Duodenal mucosa (tissue), 2 donors: ENCODE results near the gene IL34.

Experiments used
- H3K27ac ChIP-seq: one replicate; pipeline ENCODE4 v1.7.0; 2013; ENCODE audit warnings: low read depth, low read length
- H3K27me3 ChIP-seq, 2 donors: one replicate each; pipeline ENCODE4 v1.7.0; 2013; ENCODE audit warnings: low read length in 2 of 2, control low read depth in 1 of 2; ENCODE audit not compliant: insufficient read depth in 2 of 2, control insufficient read depth in 1 of 2
- H3K36me3 ChIP-seq, 2 donors: one replicate each; pipeline ENCODE4 v1.7.0; 2013; ENCODE audit warnings: low read length in 2 of 2, control low read depth in 1 of 2; ENCODE audit not compliant: insufficient read depth in 2 of 2, control insufficient read depth in 1 of 2
- H3K4me1 ChIP-seq, 2 donors: one replicate each; pipeline ENCODE4 v1.7.0; 2013; ENCODE audit warnings: low read length in 2 of 2, control low read depth in 1 of 2; ENCODE audit not compliant: insufficient read depth in 2 of 2, control insufficient read depth in 1 of 2
- H3K4me3 ChIP-seq, 2 donors: one replicate each; pipeline ENCODE4 v1.7.0; 2013; ENCODE audit warnings: low read length in 2 of 2, low read depth in 1 of 2
- H3K9ac ChIP-seq, 2 donors: one replicate each; pipeline ENCODE4 v1.7.0; 2013; ENCODE audit warnings: low read length in 2 of 2, low read depth in 1 of 2
- H3K9me3 ChIP-seq, 2 donors: one replicate each; pipeline ENCODE4 v1.7.0; 2013; ENCODE audit warnings: low read length in 2 of 2, control low read depth in 1 of 2; ENCODE audit not compliant: control insufficient read depth in 1 of 2

IL34 gene

GRCh38 chr16:70684146-70685060 lies 38.0 kb downstream of the IL34 start:
- Histone ChIP-seq H3K27ac (peak overlapping the region; percentile 20), H3K27me3 (no peaks in the 10 kb centered on the region), H3K36me3 (no peaks in the 10 kb centered on the region), H3K9ac (peak overlapping the region; percentile 47 to 59), H3K4me3 (peak overlapping the region; percentile 65 to 69), H3K4me1 (peaks cover 24 to 49% of the 10 kb centered on the region in 2 donors), H3K9me3 (no peaks in the 10 kb centered on the region)

- peak overlapping the region; percentile 47 to 59 for H3K9ac ChIP-seq
- peak overlapping the region; percentile 42 for H3K27ac ChIP-seq
- no peaks in the 10 kb centered on the region for H3K36me3 ChIP-seq
- peak overlapping the region; percentile 65 to 69 for H3K4me3 ChIP-seq
- peaks cover 26 to 57% of the 10 kb centered on the region in 2 donors for H3K4me1 ChIP-seq
- no peaks in the 10 kb centered on the region for H3K9me3 ChIP-seq
- H3K27me3 ChIP-seq = no peaks in the 10 kb centered on the region
Measured at GRCh38 chr16:70685061-70685937, 38.9 kb downstream of the IL34 start.

GRCh38 chr16:70685938-70686375 lies 39.6 kb downstream of the IL34 start, which contains the start of gene MTSS2:
MTSS2 (minus strand) TSS chr16:70686053; CDS start chr16:70685791, 262 bp downstream.
- peak within 1 kb of the TSS; percentile 47 to 59 for H3K9ac ChIP-seq
- H3K36me3 ChIP-seq = no peaks in the 10 kb centered on the region
- H3K27me3 ChIP-seq = no peaks in the 10 kb centered on the region
- peaks cover 32 to 63% of the 10 kb centered on the region in 2 donors for H3K4me1 ChIP-seq
- no peaks in the 10 kb centered on the region for H3K9me3 ChIP-seq
- peak within 1 kb of the TSS; percentile 65 to 69 for H3K4me3 ChIP-seq
- peak within 1 kb of the TSS; percentile 81 for H3K27ac ChIP-seq

DNA sequence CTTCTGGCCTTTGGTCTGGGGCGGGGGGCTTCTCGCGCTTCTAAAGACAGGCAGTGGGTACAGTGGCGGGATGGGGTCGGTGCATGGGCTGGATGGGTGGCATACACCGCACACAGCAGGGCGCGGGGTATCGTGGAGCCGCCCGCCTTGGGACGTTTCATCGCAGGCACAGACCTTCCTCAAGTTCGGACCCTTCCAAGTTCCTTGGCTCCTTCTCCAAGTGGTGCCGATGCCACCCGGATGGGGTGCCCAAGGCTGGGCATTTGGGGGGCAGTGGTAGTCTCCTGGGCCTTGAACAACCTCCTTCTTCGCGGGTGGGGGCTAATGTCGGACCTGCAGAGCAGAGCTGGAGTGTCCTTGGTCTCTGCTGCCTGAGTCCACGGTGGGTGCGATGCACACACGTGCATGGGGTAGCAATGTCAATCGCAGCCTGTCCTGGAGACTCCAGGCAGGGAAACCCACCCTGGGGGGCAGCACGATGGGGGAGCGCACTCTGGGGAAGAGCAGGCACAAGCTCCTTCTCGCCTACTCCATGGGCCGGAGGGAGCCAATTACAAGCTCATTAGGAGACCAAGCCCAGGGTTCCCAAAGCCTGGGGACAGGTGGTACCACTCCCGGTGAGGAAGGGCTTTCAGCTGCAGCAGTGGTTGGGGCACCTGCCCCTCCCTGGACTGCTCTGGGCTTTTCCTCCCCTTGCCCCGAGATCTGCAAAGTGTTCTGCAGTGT lies 40.2 kb downstream of the IL34 start:
- Histone ChIP-seq H3K4me3 (no peak overlapping the region), H3K27ac (peak overlapping the region; percentile 81), H3K9me3 (no peaks in the 10 kb centered on the region), H3K27me3 (no peaks in the 10 kb centered on the region), H3K9ac (peak overlapping the region in 1 of 2 donors; percentile 25), H3K4me1 (peaks cover 35 to 65% of the 10 kb centered on the region in 2 donors), H3K36me3 (no peaks in the 10 kb centered on the region)

DNA sequence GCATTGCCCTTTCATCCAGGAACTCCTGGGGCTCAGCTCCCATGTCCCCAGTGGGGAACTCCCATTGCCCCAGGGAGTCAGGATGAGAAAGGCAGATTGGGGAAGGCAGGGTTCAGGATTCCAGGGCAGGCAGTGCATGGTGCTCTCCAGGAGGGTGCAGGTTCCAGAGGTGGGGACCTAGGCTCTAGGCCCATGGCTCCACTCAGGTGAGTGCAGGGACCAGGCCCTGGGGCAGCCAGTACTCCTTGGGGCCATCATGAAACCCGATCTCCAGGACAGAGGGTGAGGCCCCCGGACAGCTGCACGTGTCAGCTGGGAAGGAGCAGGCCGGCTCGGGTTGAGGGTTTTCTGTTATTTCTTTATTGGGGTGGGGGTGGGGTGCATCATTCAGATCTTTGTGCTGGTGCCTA lies 40.7 kb downstream of the IL34 start:
- peak overlapping the region in 1 of 2 donors; percentile 25 for H3K9ac ChIP-seq
- no peaks in the 10 kb centered on the region for H3K9me3 ChIP-seq
- H3K4me3 ChIP-seq = no peak overlapping the region
- no peak overlapping the region for H3K27ac ChIP-seq
- peaks cover 35 to 62% of the 10 kb centered on the region in 2 donors for H3K4me1 ChIP-seq
- no peaks in the 10 kb centered on the region for H3K27me3 ChIP-seq
- H3K36me3 ChIP-seq = no peaks in the 10 kb centered on the region

- H3K4me1 ChIP-seq = peaks cover 35 to 63% of the 10 kb centered on the region in 2 donors
- no peak overlapping the region for H3K4me3 ChIP-seq
- H3K27ac ChIP-seq = peak overlapping the region; percentile 70
- H3K36me3 ChIP-seq = no peaks in the 10 kb centered on the region
- H3K9ac ChIP-seq = no peak overlapping the region
- H3K9me3 ChIP-seq = no peaks in the 10 kb centered on the region
- H3K27me3 ChIP-seq = no peaks in the 10 kb centered on the region
Measured at GRCh38 chr16:70687671-70688245, 41.4 kb downstream of the IL34 start.

DNA sequence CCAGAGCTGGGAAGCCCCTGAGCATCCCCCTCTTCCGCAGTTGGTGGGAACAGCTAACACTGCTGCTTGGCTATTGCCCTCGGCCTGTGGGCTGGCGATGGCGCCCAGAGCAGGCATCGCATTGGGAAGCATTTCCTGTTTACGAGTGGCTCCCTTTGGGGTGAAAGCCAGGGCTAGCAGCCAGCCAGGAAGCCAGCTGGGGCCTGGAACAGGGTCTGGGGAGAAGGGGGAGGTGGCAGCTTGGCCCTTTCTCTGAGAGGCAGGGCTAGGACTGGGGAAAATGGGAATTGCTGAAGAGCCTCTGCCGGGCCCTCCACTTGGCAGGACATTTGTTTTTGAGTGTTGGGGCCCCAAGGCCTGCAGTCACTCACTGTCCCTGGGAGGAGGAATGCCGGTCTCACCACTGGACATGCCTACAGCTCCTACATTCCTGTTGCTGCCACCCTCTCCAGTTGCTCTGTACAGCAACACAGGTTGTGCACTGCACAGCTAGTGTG lies 41.9 kb downstream of the IL34 start:
- Histone ChIP-seq H3K36me3 (no peaks in the 10 kb centered on the region), H3K4me1 (peaks cover 35 to 64% of the 10 kb centered on the region in 2 donors), H3K27me3 (no peaks in the 10 kb centered on the region), H3K9me3 (no peaks in the 10 kb centered on the region), H3K4me3 (no peak overlapping the region), H3K9ac (no peak overlapping the region), H3K27ac (peak overlapping the region; percentile 70)

DNA sequence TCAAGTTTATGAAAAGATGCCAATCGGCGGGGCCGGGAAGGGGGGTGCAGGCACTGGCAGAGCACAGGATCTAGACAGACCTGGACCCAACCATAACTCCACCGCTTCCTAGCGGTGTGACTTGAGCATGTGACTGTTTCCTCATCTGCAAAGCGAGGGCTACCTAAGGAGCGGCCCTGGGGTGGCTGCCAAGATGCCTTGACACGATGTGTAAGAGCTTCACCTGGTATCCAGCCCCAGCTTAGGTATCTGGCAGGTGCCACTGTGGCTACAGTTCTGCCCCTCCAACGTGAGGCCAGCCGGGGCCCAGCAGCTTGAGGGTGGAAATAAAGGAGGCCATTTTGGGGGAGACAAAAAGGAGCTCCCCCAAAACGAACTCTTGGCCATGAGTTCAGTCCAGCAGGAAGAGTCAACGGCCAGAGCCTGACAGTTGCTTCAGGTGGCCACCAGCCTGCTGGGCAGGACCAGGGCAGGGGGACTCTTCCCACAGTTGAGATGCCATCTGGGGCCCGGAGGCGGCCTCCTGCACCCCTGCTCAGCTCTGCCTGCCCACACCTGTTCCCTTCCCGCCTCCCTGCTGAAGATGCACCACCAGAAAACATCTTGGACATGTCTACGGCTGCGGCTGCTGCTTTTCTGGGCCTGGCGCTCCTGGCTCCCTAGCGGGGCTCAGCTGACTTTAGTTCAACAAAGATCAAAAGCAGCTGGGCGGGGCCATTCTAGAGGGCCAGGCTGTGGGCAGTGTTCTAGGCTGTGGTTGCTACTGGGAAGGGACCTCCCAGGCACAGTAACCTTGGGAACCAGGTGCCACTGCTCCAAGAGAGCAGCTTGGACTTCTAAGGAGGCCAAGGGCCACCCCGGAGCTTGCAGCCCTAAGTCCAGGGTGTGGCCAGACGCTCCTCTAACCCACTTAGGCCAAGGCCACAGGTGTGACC lies 42.9 kb downstream of the IL34 start:
- Histone ChIP-seq H3K4me1 (peaks cover 41 to 67% of the 10 kb centered on the region in 2 donors), H3K36me3 (no peaks in the 10 kb centered on the region), H3K9ac (no peak overlapping the region), H3K9me3 (no peaks in the 10 kb centered on the region), H3K27me3 (no peaks in the 10 kb centered on the region), H3K27ac (peak overlapping the region; percentile 20), H3K4me3 (no peak overlapping the region)
